ENCODE measurements around the gene FAM163A. TPM values are rescaled to one million over a fixed set of nuclear protein-coding genes. Genes with fewer than 3 reads are reported as not detected.

Gene FAM163A
- total RNA-seq, 4 donors from 2014 or later: under 0.01 to 0.50 (median 0.24) TPM

- Histone ChIP-seq H3K9me3 (peaks cover 0 to 7% (median 3%) of the 10 kb centered on the region in 4 donors), H3K36me3 (no peaks in the 10 kb centered on the region), H3K27me3 (no peaks in the 10 kb centered on the region), H3K4me3 (no peak overlapping the region), H3K4me1 (no peaks in the 10 kb centered on the region), H3K27ac (replicated peaks in 1 of 4) (no peak overlapping the region)
- TF ChIP-seq CTCF (IDR thresholded peaks at IDR 0.05): no peak
- no peak for TF ChIP-seq POLR2AphosphoS5 (IDR thresholded peaks at IDR 0.05)
- no peak for TF ChIP-seq EP300 (IDR thresholded peaks at IDR 0.05)
- no peak for TF ChIP-seq POLR2A (IDR thresholded peaks at IDR 0.05; ENCODE audit: low read depth)
- intact Hi-C loops (cut with DNase I): no loop called here
- 62% methylated on average over 5 of the region's 5 CpGs for WGBS
- DNase-seq (ENCODE audit: extremely low spot score): no peak
Observed at GRCh38 chr1:179767177-179767581, 24.1 kb downstream of the FAM163A start.

GRCh38 chr1:179767996-179768395 lies 24.9 kb downstream of the FAM163A start:
- Histone ChIP-seq H3K4me1 (no peaks in the 10 kb centered on the region), H3K36me3 (no peaks in the 10 kb centered on the region), H3K27me3 (no peaks in the 10 kb centered on the region), H3K27ac (replicated peaks in 1 of 4) (no peak overlapping the region), H3K4me3 (no peak overlapping the region), H3K9me3 (peaks cover 0 to 12% (median 4%) of the 10 kb centered on the region in 4 donors)
- intact Hi-C loops (cut with DNase I): no loop called here
- no peak for TF ChIP-seq CTCF (IDR thresholded peaks at IDR 0.05)
- no peak for TF ChIP-seq EP300 (IDR thresholded peaks at IDR 0.05)
- no peak for TF ChIP-seq POLR2A (IDR thresholded peaks at IDR 0.05; ENCODE audit: low read depth)
- no peak for TF ChIP-seq POLR2AphosphoS5 (IDR thresholded peaks at IDR 0.05)
- no peak for DNase-seq (ENCODE audit: extremely low spot score)
- WGBS: 89% methylated on average over 2 of the region's 2 CpGs

GRCh38 chr1:179770887-179771502 lies 27.9 kb downstream of the FAM163A start:
- WGBS: 81% methylated on average over 9 of the region's 9 CpGs
- Histone ChIP-seq H3K4me1 (no peaks in the 10 kb centered on the region), H3K36me3 (no peaks in the 10 kb centered on the region), H3K4me3 (no peak overlapping the region), H3K9me3 (peaks cover 0 to 12% (median 4%) of the 10 kb centered on the region in 4 donors), H3K27ac (replicated peaks in 1 of 4) (no peak overlapping the region), H3K27me3 (no peaks in the 10 kb centered on the region)
- TF ChIP-seq POLR2AphosphoS5 (IDR thresholded peaks at IDR 0.05) (no peak), CTCF (IDR thresholded peaks at IDR 0.05) (no peak), EP300 (IDR thresholded peaks at IDR 0.05) (no peak), POLR2A (IDR thresholded peaks at IDR 0.05; ENCODE audit: low read depth) (no peak)
- DNase-seq (ENCODE audit: extremely low spot score): no peak
- intact Hi-C loops (cut with DNase I): no loop called here

- Histone ChIP-seq H3K4me3 (no peak overlapping the region), H3K4me1 (no peaks in the 10 kb centered on the region), H3K27ac (replicated peaks in 1 of 4) (no peak overlapping the region), H3K27me3 (no peaks in the 10 kb centered on the region), H3K36me3 (no peaks in the 10 kb centered on the region), H3K9me3 (peaks cover 0 to 7% (median 1%) of the 10 kb centered on the region in 4 donors)
- WGBS: 96% methylated on average over 4 of the region's 4 CpGs
- no peak for DNase-seq (ENCODE audit: extremely low spot score)
- no peak for TF ChIP-seq EP300 (IDR thresholded peaks at IDR 0.05)
- TF ChIP-seq POLR2A (IDR thresholded peaks at IDR 0.05; ENCODE audit: low read depth): no peak
- no peak for TF ChIP-seq CTCF (IDR thresholded peaks at IDR 0.05)
- no peak for TF ChIP-seq POLR2AphosphoS5 (IDR thresholded peaks at IDR 0.05)
- intact Hi-C loops (cut with DNase I): no loop called here
Observed at GRCh38 chr1:179773264-179773663, 30.2 kb downstream of the FAM163A start.

- DNase-seq (ENCODE audit: extremely low spot score): no peak
- H3K27ac ChIP-seq (replicated peaks in 1 of 4): no peak overlapping the region
- intact Hi-C loops (cut with DNase I): no loop called here
- H3K4me3 ChIP-seq: no peak overlapping the region
- H3K27me3 ChIP-seq: no peaks in the 10 kb centered on the region
- 89% methylated on average over 2 of the region's 2 CpGs for WGBS
- no peak for TF ChIP-seq EP300 (IDR thresholded peaks at IDR 0.05)
- TF ChIP-seq CTCF (IDR thresholded peaks at IDR 0.05): no peak
- no peak for TF ChIP-seq POLR2A (IDR thresholded peaks at IDR 0.05; ENCODE audit: low read depth)
- no peak for TF ChIP-seq POLR2AphosphoS5 (IDR thresholded peaks at IDR 0.05)
- H3K4me1 ChIP-seq: no peaks in the 10 kb centered on the region
- H3K9me3 ChIP-seq: peaks cover 0 to 6% (median 0%) of the 10 kb centered on the region in 4 donors
- no peaks in the 10 kb centered on the region for H3K36me3 ChIP-seq
Observed at GRCh38 chr1:179774000-179774399, 30.9 kb downstream of the FAM163A start.
